HG02588 (cell line): Measurements from ENCODE around the gene CDH23.

Experiments used
- ATAC-seq: cut with Tn5 transposase; IDR thresholded peaks from one replicate; pipeline ENCODE4 v1.9.1; 2021; ENCODE audit warnings: mild to moderate bottlenecking, moderate library complexity; ENCODE audit not compliant: unreplicated experiment

The CDH23 gene

GRCh38 chr10:71671994-71672946 lies 275.6 kb downstream of the CDH23 start:
- no peak for ATAC-seq

DNA sequence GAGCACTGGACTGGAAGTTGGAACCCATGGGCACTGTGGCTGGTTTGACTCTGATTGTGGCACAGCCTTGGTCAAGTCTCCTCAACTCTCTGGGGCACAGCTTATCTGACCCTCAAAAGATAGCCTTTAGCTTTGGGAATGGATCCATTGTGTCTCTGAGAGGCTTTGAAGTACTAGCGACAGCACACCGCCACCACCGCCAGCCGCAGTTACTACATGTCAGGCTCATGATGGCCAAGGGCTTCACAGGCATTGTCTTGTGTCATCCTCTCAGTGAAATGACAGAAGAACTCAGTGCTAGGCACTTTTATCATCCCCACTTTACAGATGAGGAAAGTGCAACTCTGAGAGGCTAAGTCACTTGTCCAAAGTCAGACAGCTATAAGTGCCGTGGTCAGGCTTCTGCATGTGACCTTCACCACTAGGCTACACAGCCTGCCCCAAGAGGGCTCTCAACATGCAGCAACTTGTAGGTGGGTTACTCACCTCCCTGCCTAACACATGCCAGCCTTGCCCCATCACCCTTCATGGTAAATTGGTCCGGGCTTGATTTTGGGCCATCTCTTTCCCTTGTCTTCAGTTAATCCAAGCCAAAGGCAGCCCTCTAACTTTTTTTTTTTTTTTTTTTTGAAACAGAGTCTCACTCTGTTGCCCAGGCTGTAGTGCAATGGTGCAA lies 278.7 kb downstream of the CDH23 start:
- no peak for ATAC-seq

DNA sequence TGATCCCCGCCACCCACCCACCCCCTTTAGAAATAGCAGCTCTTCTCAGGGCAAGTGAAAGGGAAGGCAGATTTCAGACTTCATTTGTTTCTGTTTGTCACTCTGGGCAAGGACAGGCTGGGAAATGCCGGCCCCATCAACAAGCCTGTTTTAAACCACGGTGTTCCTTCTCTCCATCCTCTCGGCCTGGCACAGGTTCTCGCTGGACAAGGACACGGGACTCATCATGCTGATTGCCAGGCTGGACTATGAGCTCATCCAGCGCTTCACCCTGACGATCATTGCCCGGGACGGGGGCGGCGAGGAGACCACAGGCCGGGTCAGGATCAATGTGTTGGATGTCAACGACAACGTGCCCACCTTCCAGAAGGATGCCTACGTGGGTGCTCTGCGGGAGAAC lies 280.5 kb downstream of the CDH23 start:
- ATAC-seq = no peak

- no peak for ATAC-seq
Measured at GRCh38 chr10:71678057-71678805, 281.5 kb downstream of the CDH23 start.

DNA sequence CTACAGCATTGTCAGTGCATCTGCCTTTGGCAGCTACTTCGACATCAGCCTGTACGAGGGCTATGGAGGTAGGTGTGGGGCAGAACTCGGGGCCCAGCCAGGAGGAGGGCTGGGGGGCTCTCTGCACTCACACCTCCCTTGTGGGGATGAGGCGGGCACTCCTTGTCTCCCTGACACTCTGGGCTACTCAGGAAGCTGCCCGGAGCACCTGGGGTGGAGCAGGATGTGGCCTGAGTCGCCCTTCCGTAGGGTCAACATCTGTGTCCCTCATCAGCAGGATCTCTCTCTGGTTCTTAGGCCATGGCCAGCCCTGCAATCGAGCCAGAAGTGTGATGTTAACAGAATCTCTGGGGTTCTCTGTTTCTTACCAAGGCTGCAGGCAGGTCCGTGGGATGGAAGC lies 282.7 kb downstream of the CDH23 start:
- no peak for ATAC-seq

DNA sequence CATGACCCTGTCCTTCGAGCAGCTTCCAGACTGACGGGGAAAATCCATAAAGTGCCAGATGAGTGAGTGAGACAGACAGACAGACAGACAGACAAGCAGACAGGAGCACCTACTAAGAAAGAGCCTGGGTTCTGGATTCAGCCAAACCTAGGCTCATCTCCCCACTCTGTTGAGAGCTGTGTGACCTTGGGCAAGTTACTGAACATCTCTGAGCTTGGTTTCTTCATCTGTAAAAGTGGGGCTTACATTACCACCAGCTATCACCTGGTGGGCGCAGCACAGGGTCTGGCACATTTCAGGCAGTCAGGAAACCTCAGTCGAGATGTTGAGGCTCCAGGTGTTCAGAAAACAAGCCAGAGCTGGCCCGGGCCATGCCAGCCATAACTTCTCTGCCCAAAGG lies 285.3 kb downstream of the CDH23 start:
- no peak for ATAC-seq

GRCh38 chr10:71683301-71683700 lies 286.6 kb downstream of the CDH23 start:
- ATAC-seq = no peak

GRCh38 chr10:71684356-71685173 lies 287.8 kb downstream of the CDH23 start:
- ATAC-seq = no peak

GRCh38 chr10:71685554-71686232 lies 289.0 kb downstream of the CDH23 start:
- no peak for ATAC-seq

- ATAC-seq = no peak
Measured at GRCh38 chr10:71687077-71687476, 290.4 kb downstream of the CDH23 start.

- no peak for ATAC-seq
Measured at GRCh38 chr10:71687480-71687879, 290.8 kb downstream of the CDH23 start.

GRCh38 chr10:71688256-71688655 lies 291.5 kb downstream of the CDH23 start:
- no peak for ATAC-seq

- ATAC-seq = no peak
Measured at GRCh38 chr10:71690094-71690720, 293.5 kb downstream of the CDH23 start.

DNA sequence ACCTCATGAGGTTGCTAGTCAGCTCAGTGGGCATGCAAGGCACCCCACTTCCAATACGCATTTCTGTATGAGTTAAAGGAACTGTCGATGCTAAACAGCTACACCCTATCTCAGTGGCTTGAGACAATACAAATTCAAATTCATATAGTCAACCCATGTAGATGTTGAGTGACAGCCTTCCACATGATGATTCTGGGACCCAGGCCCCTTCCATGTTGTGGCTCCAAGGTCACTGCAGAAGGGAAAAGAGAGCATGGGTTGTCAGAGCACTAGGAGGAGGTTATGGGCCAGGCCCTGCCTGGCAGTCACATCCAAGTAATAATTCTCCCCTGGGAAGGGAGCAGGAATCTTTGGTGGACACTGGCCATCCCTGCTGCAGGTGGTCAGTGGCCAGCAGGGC lies 294.7 kb downstream of the CDH23 start:
- ATAC-seq = no peak

DNA sequence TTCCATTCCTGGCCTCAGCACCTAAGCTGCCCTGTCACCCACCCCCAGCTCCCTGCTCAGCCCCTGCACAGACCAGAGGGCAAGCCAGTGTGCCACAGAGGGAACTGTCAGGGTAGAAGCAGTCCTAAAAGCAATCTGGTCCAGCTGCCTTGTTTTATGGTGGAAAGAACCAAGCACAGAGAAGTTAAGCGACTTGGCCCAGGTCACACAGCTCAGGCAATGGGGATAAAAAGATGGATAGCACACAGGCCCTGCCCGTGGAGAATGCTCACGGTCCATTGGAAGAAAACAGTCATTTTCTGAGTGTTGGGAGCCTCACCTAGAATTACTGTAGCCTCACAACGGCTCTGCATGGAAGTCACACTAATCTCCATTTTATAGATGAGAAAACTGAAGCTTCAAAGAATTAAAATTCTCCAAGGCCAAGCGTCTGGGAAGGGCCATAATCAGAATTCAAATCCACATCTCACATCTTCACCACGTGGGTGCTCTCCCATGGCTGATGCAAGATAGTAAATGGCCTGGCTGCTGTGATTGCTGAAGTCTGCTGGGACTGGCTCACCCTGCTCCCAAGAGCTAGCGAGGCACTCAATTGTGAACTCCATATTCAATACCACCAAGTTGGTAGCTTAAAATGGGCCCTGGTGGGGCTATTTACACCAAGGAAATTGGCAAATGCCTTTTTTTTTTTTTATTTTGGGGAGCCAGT lies 296.0 kb downstream of the CDH23 start:
- ATAC-seq = no peak

DNA sequence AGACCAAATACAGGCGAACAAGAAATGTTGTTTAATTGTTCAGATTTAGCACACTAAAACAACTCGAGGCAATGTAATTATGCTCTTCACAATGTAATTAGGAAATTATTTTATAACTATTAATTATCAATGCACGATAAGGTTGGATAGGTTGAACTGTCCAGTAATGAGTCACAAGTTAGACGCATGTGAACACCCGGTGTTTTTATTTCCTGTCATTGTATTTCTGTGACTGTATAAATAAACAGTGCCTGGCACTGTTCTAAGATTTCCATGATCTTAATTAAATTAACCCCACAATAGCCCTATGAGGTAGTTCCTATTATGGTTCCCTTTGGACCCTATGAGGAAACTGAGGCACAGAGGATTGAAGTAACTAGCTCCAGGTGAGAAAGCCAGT lies 296.7 kb downstream of the CDH23 start:
- ATAC-seq = no peak

GRCh38 chr10:71694039-71694501 lies 297.4 kb downstream of the CDH23 start:
- ATAC-seq = no peak

GRCh38 chr10:71694567-71694968 lies 297.8 kb downstream of the CDH23 start:
- ATAC-seq = peak; percentile 82
